OCI-LY7 (cell line): ENCODE measurements around the gene SIGLECL1.

Experiments
- CTCF ChIP-seq: fragments of 200-600 bp; sonication (generic); conservative IDR thresholded peaks from 2 replicates; pipeline ENCODE4 v1.5.1; 2014; ENCODE audit warnings: mild to moderate bottlenecking, antibody characterized with exemption, low read length, moderate library complexity, mixed read lengths
- EZH2phosphoT487 ChIP-seq: fragments of 200-600 bp; sonication (generic); IDR thresholded peaks from 2 replicates; pipeline ENCODE4 v1.6.1; 2018; ENCODE audit warnings: low read depth, borderline replicate concordance, mild to moderate bottlenecking, mixed run types, antibody characterized with exemption, low read length, moderate library complexity, mixed read lengths

GRCh38 chr19:51207747-51208146 lies 43.1 kb upstream of the SIGLECL1 start:
- no peak for TF ChIP-seq CTCF
- no peak for TF ChIP-seq EZH2phosphoT487
